H1 (cell line): ENCODE results near the gene IL17REL. TPM values are rescaled to one million over a fixed set of nuclear protein-coding genes. Genes with fewer than 3 reads are reported as not detected.

ENCODE experiments used
- CTCF ChIA-PET: fragments of 300-600 bp; sonication (Branson Sonifier 250); formaldehyde crosslinking; loops from one replicate; lab custom pipeline; 2021; ENCODE audit not compliant: partially characterized antibody; lab: Charles Lee
- POLR2A ChIA-PET: fragments of 300-600 bp; sonication (Branson Sonifier 250); formaldehyde crosslinking; loops from one replicate; lab custom pipeline; 2021; ENCODE audit warnings: inconsistent platforms; ENCODE audit not compliant: partially characterized antibody; lab: Charles Lee
- DNase-seq, 2 experiments: peaks; one replicate each; pipeline versions ENCODE4 v3.0.0 to v3.0.0-alpha.2; 2010 to 2022; ENCODE audit warnings: low spot score in 2 of 2, low read depth in 1 of 2, mixed read lengths in 1 of 2
- FAIRE-seq: peaks from 2 replicates; lab custom pipeline; 2011; peaks lifted over from hg19 to GRCh38; lab: Jason Lieb, UNC
- H2AFZ ChIP-seq: 2 replicates; pipeline ENCODE4 v1.8.1; 2012; ENCODE audit warnings: low read length, inconsistent platforms
- H2AK5ac ChIP-seq: 2 replicates; pipeline ENCODE4 v1.6.1; 2013; ENCODE audit warnings: low read depth, low read length
- H2BK120ac ChIP-seq: replicated peaks from 2 replicates; pipeline ENCODE3; 2013; ENCODE audit warnings: low read depth, low read length, inconsistent platforms
- H2BK12ac ChIP-seq: 2 replicates; pipeline ENCODE4 v1.6.1; 2013; ENCODE audit warnings: low read depth, low read length
- H2BK15ac ChIP-seq: 2 replicates; pipeline ENCODE4 v1.6.1; 2013; ENCODE audit warnings: low read length
- H2BK20ac ChIP-seq: 2 replicates; pipeline ENCODE4 v1.6.1; 2013; ENCODE audit warnings: low read length
- H2BK5ac ChIP-seq: 2 replicates; pipeline ENCODE4 v1.6.1; 2013; ENCODE audit warnings: low read depth, low read length
- H3K14ac ChIP-seq: 2 replicates; pipeline ENCODE4 v1.6.1; 2013; ENCODE audit warnings: inconsistent platforms; ENCODE audit not compliant: insufficient read length
- H3K18ac ChIP-seq: 2 replicates; pipeline ENCODE4 v1.6.1; 2013; ENCODE audit warnings: low read length; ENCODE audit errors: extremely low read depth
- H3K23ac ChIP-seq: 2 replicates; pipeline ENCODE4 v1.6.1; 2013; ENCODE audit warnings: inconsistent platforms; ENCODE audit not compliant: insufficient read length
- H3K23me2 ChIP-seq: 2 replicates; pipeline ENCODE4 v1.6.1; 2013; ENCODE audit warnings: low read depth, low read length
- H3K27ac ChIP-seq: 2 replicates; pipeline ENCODE4 v1.6.1; 2011; ENCODE audit warnings: low read depth, low read length, inconsistent platforms
- H3K27me3 ChIP-seq, 4 experiments: replicated peaks in 1 of 4; 1 replicate in 1 of 4; 2 replicates in 3 of 4; pipeline versions ENCODE4 v1.6.1 to v1.8.1; 2011 to 2013; ENCODE audit warnings: low read length in 3 of 4, mild to moderate bottlenecking in 3 of 4, inconsistent platforms in 2 of 4, mixed read lengths in 2 of 4, moderate library complexity in 1 of 4; ENCODE audit not compliant: control insufficient read depth in 3 of 4, insufficient read depth in 3 of 4; ENCODE audit errors: extremely low read depth in 1 of 4
- H3K36me3 ChIP-seq, 4 experiments: 2 replicates each; pipeline versions ENCODE4 v1.6.1 to v1.8.1; 2011 to 2013; ENCODE audit warnings: mild to moderate bottlenecking in 4 of 4, low read length in 3 of 4, moderate library complexity in 2 of 4, control low read depth in 1 of 4, inconsistent platforms in 1 of 4; ENCODE audit not compliant: insufficient read depth in 4 of 4, control insufficient read depth in 2 of 4
- H3K4ac ChIP-seq: replicated peaks from 2 replicates; pipeline ENCODE3; 2013; ENCODE audit warnings: low read length, low read depth, mixed read lengths, inconsistent platforms; ENCODE audit not compliant: insufficient read length
- H3K4me1 ChIP-seq, 4 experiments: replicated peaks in 1 of 4; 1 replicate in 1 of 4; 2 replicates in 3 of 4; pipeline versions ENCODE4 v1.6.1 to v1.8.1; 2011 to 2013; ENCODE audit warnings: low read length in 3 of 4, inconsistent platforms in 2 of 4, mixed read lengths in 1 of 4; ENCODE audit not compliant: insufficient read depth in 4 of 4, control insufficient read depth in 3 of 4
- H3K4me2 ChIP-seq, 2 experiments: 2 replicates each; pipeline versions ENCODE4 v1.6.1 to v1.8.1; 2011 to 2013; ENCODE audit warnings: low read depth in 2 of 2, low read length in 2 of 2, control low read depth in 1 of 2, inconsistent platforms in 1 of 2, mild to moderate bottlenecking in 1 of 2; ENCODE audit not compliant: insufficient read depth in 1 of 2
- H3K4me3 ChIP-seq, 4 experiments: fragments of 200-600, 300-600 bp in 1 of 4; sonication (generic), shearing (Covaris generic), sonication (Bioruptor Twin) in 1 of 4; 2 replicates each; pipeline versions ENCODE4 v1.5.1 to v1.8.1; 2011 to 2016; ENCODE audit warnings: low read length in 4 of 4, low read depth in 3 of 4, control low read depth in 2 of 4, inconsistent platforms in 2 of 4, mild to moderate bottlenecking in 2 of 4, mixed read lengths in 1 of 4, moderate library complexity in 1 of 4; ENCODE audit not compliant: insufficient read depth in 2 of 4; ENCODE audit errors: extremely low read depth in 1 of 4
- H3K56ac ChIP-seq: replicated peaks from 2 replicates; pipeline ENCODE3; 2013; ENCODE audit warnings: low read depth, mild to moderate bottlenecking, mixed read lengths, low read length, inconsistent platforms; ENCODE audit not compliant: insufficient read length
- H3K79me1 ChIP-seq: 2 replicates; pipeline ENCODE4 v1.6.1; 2013; ENCODE audit warnings: low read depth, low read length, control low read depth
- H3K79me2 ChIP-seq, 2 experiments: 2 replicates each; pipeline versions ENCODE4 v1.6.1 to v1.8.1; 2012 to 2013; ENCODE audit warnings: low read length in 2 of 2, mild to moderate bottlenecking in 2 of 2, inconsistent platforms in 1 of 2; ENCODE audit not compliant: insufficient read depth in 2 of 2, control insufficient read depth in 1 of 2
- H3K9ac ChIP-seq, 4 experiments: replicated peaks in 1 of 4; 1 replicate in 1 of 4; 2 replicates in 3 of 4; pipeline versions ENCODE4 v1.6.1 to v1.8.1; 2011 to 2013; ENCODE audit warnings: low read depth in 3 of 4, low read length in 3 of 4, control low read depth in 2 of 4, mild to moderate bottlenecking in 2 of 4, moderate library complexity in 2 of 4, inconsistent platforms in 1 of 4; ENCODE audit errors: extremely low read depth in 1 of 4
- H3K9me3 ChIP-seq, 2 experiments: 2 replicates each; pipeline versions ENCODE4 v1.6.1 to v1.8.1; 2012 to 2013; ENCODE audit warnings: mild to moderate bottlenecking in 2 of 2, moderate library complexity in 2 of 2, control low read depth in 1 of 2, inconsistent platforms in 1 of 2, low read depth in 1 of 2, low read length in 1 of 2, mixed read lengths in 1 of 2; ENCODE audit not compliant: insufficient read depth in 2 of 2
- H4K20me1 ChIP-seq, 2 experiments: replicated peaks in 1 of 2; 2 replicates each; pipeline versions ENCODE3 to v1.8.1; 2011 to 2013; ENCODE audit warnings: inconsistent platforms in 2 of 2, low read length in 2 of 2, mild to moderate bottlenecking in 1 of 2; ENCODE audit not compliant: insufficient read depth in 2 of 2, control insufficient read depth in 1 of 2
- H4K5ac ChIP-seq: 2 replicates; pipeline ENCODE4 v1.6.1; 2013; ENCODE audit warnings: low read length, low read depth, mixed read lengths, inconsistent platforms; ENCODE audit not compliant: insufficient read length
- H4K8ac ChIP-seq: 2 replicates; pipeline ENCODE4 v1.8.0; 2013; ENCODE audit warnings: mild to moderate bottlenecking, moderate library complexity, low read length, inconsistent platforms; ENCODE audit not compliant: insufficient read depth; ENCODE audit errors: extremely low read depth
- H4K91ac ChIP-seq: replicated peaks from 2 replicates; pipeline ENCODE3; 2013; ENCODE audit warnings: low read length, mixed read lengths, inconsistent platforms; ENCODE audit not compliant: insufficient read length
- ASH2L ChIP-seq: fragments of 200-600, 300-600 bp; sonication (generic); IDR thresholded peaks from one replicate; pipeline ENCODE4 v1.7.1; 2017; ENCODE audit warnings: low read length
- CREB1 ChIP-seq: IDR thresholded peaks from 2 replicates; pipeline ENCODE4 v1.6.1; 2012; ENCODE audit warnings: inconsistent platforms
- FOSL1 ChIP-seq: IDR thresholded peaks from 2 replicates; pipeline ENCODE4 v1.6.1; 2011; ENCODE audit warnings: mild to moderate bottlenecking, low read depth, low read length, moderate library complexity; ENCODE audit not compliant: insufficient read depth
- HDAC2 ChIP-seq, 2 experiments: fragments of 300-600 bp in 1 of 2; sonication (generic) in 1 of 2; IDR thresholded peaks; 2 replicates each; pipeline ENCODE4 v1.6.1; 2011 to 2012; ENCODE audit warnings: low read depth in 2 of 2, low read length in 2 of 2, mild to moderate bottlenecking in 2 of 2, moderate library complexity in 2 of 2, borderline replicate concordance in 1 of 2, inconsistent platforms in 1 of 2
- JUN ChIP-seq: IDR thresholded peaks from 2 replicates; pipeline ENCODE4 v1.6.1; 2011; ENCODE audit warnings: low read depth, mild to moderate bottlenecking, improper control_type of control experiment, low read length
- MAFK ChIP-seq: IDR thresholded peaks from 2 replicates; pipeline ENCODE4 v1.6.1; 2012; ENCODE audit warnings: low read depth, mild to moderate bottlenecking, improper control_type of control experiment, low read length
- NANOG ChIP-seq: IDR thresholded peaks from 2 replicates; pipeline ENCODE4 v1.6.1; 2011; ENCODE audit warnings: low read length, low read depth, mild to moderate bottlenecking, inconsistent platforms; ENCODE audit not compliant: insufficient read depth, poor library complexity, severe bottlenecking
- PHF8 ChIP-seq: fragments of 200-600 bp; sonication (generic); conservative IDR thresholded peaks from 2 replicates; pipeline ENCODE4 v1.7.1; 2012; ENCODE audit warnings: low read depth, mild to moderate bottlenecking, inconsistent platforms, low read length, moderate library complexity
- SIN3A ChIP-seq, 2 experiments: IDR thresholded peaks in 1 of 2; conservative IDR thresholded peaks in 1 of 2; 2 replicates each; pipeline ENCODE4 v1.6.1; 2011 to 2012; ENCODE audit warnings: low read length in 2 of 2, improper control_type of control experiment in 1 of 2, low read depth in 1 of 2, mild to moderate bottlenecking in 1 of 2
- TAF1 ChIP-seq: IDR thresholded peaks from 2 replicates; pipeline ENCODE4 v1.6.1; 2011; ENCODE audit warnings: mild to moderate bottlenecking, low read depth, low read length
- WGBS, 2 experiments: shearing (Covaris generic) in 1 of 2; methylation state at CpG; one replicate each; pipeline versions ENCODE4 v1.1.6 to v1.1.7; 2013 to 2015; ENCODE audit warnings: low lambda C conversion rate in 2 of 2, mixed read lengths in 2 of 2, inconsistent platforms in 1 of 2, low coverage in 1 of 2, missing lambda C conversion rate in 1 of 2; ENCODE audit not compliant: insufficient replicate concordance in 2 of 2, insufficient coverage in 1 of 2, insufficient read length in 1 of 2; ENCODE audit errors: extremely low coverage in 1 of 2, missing lambda C conversion rate in 1 of 2; 5-methylcytosine and 5-hydroxymethylcytosine counted together
- polyA plus RNA-seq, 7 experiments: library from polyadenylated mRNA; depleted of rRNA in 3 of 7; stranded (reverse) in 5 of 7; unstranded in 2 of 7; fragments of >200 nt in 5 of 7; fragments of 200-250 nt in 2 of 7; gene quantifications; 1 replicate in 5 of 7; 2 replicates in 1 of 7; 4 replicates in 1 of 7; pipeline versions ENCODE4 v1.2.1 to v1.2.3, GENCODE V29; 2011 to 2013; ENCODE audit warnings: missing spikeins in 2 of 7, mixed read lengths in 2 of 7
- total RNA-seq: library from RNA; stranded (reverse); fragmentation: NEBNext Ultra II Directional; extraction: Animal tissue kit (Norgen Biotek cat#: 25700); gene quantifications from 2 replicates; pipeline ENCODE4 v1.2.1, GENCODE V29; 2021
- TF ChIP-seq, protein P1 (sequence below): IDR thresholded peaks from 2 replicates; pipeline ENCODE4 v1.6.1; 2011; ENCODE audit warnings: low read depth, mild to moderate bottlenecking, low read length; ENCODE audit not compliant: insufficient read depth

Gene IL17REL
- total and polyA plus RNA-seq, 2 of the 8 experiments (the other 6 are each of a cell fraction or from before 2014, with no cell fraction given) = 0.15 to 0.20 TPM

DNA sequence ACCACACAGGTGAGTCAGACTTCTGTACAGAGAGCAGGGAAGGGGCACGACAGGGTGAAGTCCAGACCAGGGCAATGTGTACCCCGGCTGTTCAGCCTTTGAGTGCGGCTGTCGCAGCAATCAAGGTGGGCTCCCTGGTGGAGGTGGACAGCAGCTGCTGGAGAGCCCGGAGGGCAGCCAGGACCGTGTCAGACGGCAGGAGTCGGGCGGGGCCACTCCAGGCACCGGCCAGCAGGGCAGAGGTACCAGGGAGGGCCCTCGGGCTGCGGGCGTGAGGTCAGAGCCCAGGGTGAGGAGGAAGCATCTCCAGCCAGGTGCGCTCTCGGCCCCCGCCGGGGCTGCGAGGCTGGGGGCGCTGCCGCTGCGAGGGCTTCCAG lies 52.8 kb downstream of the IL17REL start:
- no peak for DNase-seq
- CTCF ChIA-PET = interaction anchor here (0.9 to 1.2 kb wide), 3 partner anchors 13 to 329 kb away, joined by 3 to 5 read pairs (median 4); no protein-coding TSS in a partner anchor
- peaks cover 0 to 12% (median 6%) of the 10 kb centered on the region in 4 experiments; a peak in 6 of 7 replicates for H3K27me3 ChIP-seq
- peak overlapping the region; percentile 53 for H3K4ac ChIP-seq
- no peak overlapping the region; the same call in 1 of the 2 replicates for H2BK15ac ChIP-seq
- peak overlapping the region; percentile 3 for H3K56ac ChIP-seq
- peaks cover 13% of the 10 kb centered on the region; the same call in 1 of the 2 replicates for H3K23me2 ChIP-seq
- peak overlapping the region; percentile 79 for H4K8ac ChIP-seq
- H3K27ac ChIP-seq = 0 out of 2 replicates have a peak overlapping the region, but pooled peaks have one; percentile 19
- H3K4me3 ChIP-seq = peak overlapping the region; percentile 49 to 79 (median 74)
- 45% methylated on average over 11 of the region's 21 CpGs; no CpG with 5 or more reads in 1 of the 2 experiments for WGBS, 2 experiments
- no peak overlapping the region for H2AFZ ChIP-seq
- H3K4me1 ChIP-seq = peaks cover 0 to 22% (median 12%) of the 10 kb centered on the region in 4 experiments; a peak in 5 of 7 replicates
- no peak overlapping the region for H2BK120ac ChIP-seq
- peak overlapping the region in 1 of 4 experiments; percentile 45; a peak in 1 of 7 replicates for H3K9ac ChIP-seq
- H4K91ac ChIP-seq = peak overlapping the region; percentile 74
- no peak overlapping the region for H2AK5ac ChIP-seq
- 0 out of 2 replicates have a peak, but pooled peaks cover 2% of the 10 kb centered on the region for H3K79me1 ChIP-seq
- H4K20me1 ChIP-seq = peaks cover 16 to 20% of the 10 kb centered on the region in 2 experiments
- no peaks in the 10 kb centered on the region for H3K9me3 ChIP-seq
- H4K5ac ChIP-seq = peak overlapping the region; percentile 77
- POLR2A ChIA-PET = interaction anchor here (1.3 to 2.2 kb wide), 5 partner anchors 8 to 26 kb away, joined by 4 to 9 read pairs (median 6); no protein-coding TSS in a partner anchor
- peak overlapping the region; percentile 44; the same call in 1 of the 2 replicates for H2BK5ac ChIP-seq
- no peak overlapping the region for H2BK20ac ChIP-seq
- peak overlapping the region; percentile 75; the same call in 1 of the 2 replicates for H2BK12ac ChIP-seq
- no peak overlapping the region for H3K23ac ChIP-seq
- no peak for FAIRE-seq
- H3K14ac ChIP-seq = no peak overlapping the region
- no peak overlapping the region; the same call in none of the 2 replicates for H3K18ac ChIP-seq
- H3K4me2 ChIP-seq = peak overlapping the region; percentile 42 to 96
- H3K36me3 ChIP-seq = peaks cover 8 to 18% (median 12%) of the 10 kb centered on the region in 4 experiments; a peak in 6 of 8 replicates
- H3K79me2 ChIP-seq = peaks cover 0 to 19% of the 10 kb centered on the region in 2 experiments; a peak in 1 of 4 replicates
- TF ChIP-seq NANOG (no peak), MAFK (no peak), FOSL1 (no peak), HDAC2 (IDR thresholded peaks at IDR 0.05; ENCODE audit: borderline replicate concordance in 1 of 2, low read depth in 2 of 2, low read length in 2 of 2) (no peak), ASH2L (peak; percentile 2), CREB1 (no peak), TAF1 (no peak), JUN (no peak), SIN3A (conservative IDR thresholded peaks at IDR 0.05 in 1 of 2, IDR thresholded peaks at IDR 0.05 in 1 of 2; ENCODE audit: low read depth in 1 of 2, low read length in 2 of 2) (no peak), PHF8 (no peak; the same call in 1 of the 2 replicates)
- TF ChIP-seq, protein P1, sequence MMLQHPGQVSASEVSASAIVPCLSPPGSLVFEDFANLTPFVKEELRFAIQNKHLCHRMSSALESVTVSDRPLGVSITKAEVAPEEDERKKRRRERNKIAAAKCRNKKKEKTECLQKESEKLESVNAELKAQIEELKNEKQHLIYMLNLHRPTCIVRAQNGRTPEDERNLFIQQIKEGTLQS = no peak
